NCI-H748 (cell line): ENCODE results near the gene ZNF620.
A peak's percentile ranks its signal among the peaks of the same experiment; 100 is the strongest.
"Not testable (repeated sequence)": the region's sequence is repeated elsewhere in the genome, so short reads cannot be mapped to it uniquely, and the experiment has no call there.

Experiments used
- DNase-seq: peaks from one replicate; lab custom pipeline; 2025; ENCODE audit not compliant: unreplicated experiment; lab: John Stamatoyannopoulos, UW

ZNF620 gene

GRCh38 chr3:40499952-40500351 lies 5.9 kb upstream of the ZNF620 start:
- no peak for DNase-seq

- no peak for DNase-seq
These were observed 3.8 kb upstream of the ZNF620 start for GRCh38 chr3:40502034-40502433.

- no peak for DNase-seq
These were observed 1.0 kb upstream of the ZNF620 start for GRCh38 chr3:40504636-40505430.

GRCh38 chr3:40511031-40511718 lies 5.3 kb downstream of the ZNF620 start:
- DNase-seq = no peak

GRCh38 chr3:40516201-40516600 lies 10.4 kb downstream of the ZNF620 start:
- DNase-seq = no peak

GRCh38 chr3:40518067-40518466 lies 12.2 kb downstream of the ZNF620 start:
- no peak for DNase-seq

- DNase-seq = no peak
These were observed 13.0 kb downstream of the ZNF620 start for GRCh38 chr3:40518848-40519247.

- no peak for DNase-seq
These were observed 15.4 kb downstream of the ZNF620 start for GRCh38 chr3:40521254-40521653.

- no peak for DNase-seq
These were observed 17.9 kb downstream of the ZNF620 start for GRCh38 chr3:40523781-40524180.

GRCh38 chr3:40524222-40524567 lies 18.4 kb downstream of the ZNF620 start:
- DNase-seq = no peak

GRCh38 chr3:40524568-40525285 lies 18.9 kb downstream of the ZNF620 start, which contains the start of gene ZNF621:
Gene ZNF621 (plus strand): TSS chr3:40524960. CDS start chr3:40525841, 881 bp downstream.
- DNase-seq = peak; percentile 87

- DNase-seq = no peak
These were observed 22.6 kb downstream of the ZNF620 start for GRCh38 chr3:40528426-40528825.

GRCh38 chr3:40532252-40532651 lies 26.4 kb downstream of the ZNF620 start:
- DNase-seq = no peak

- DNase-seq = no peak
These were observed 28.4 kb downstream of the ZNF620 start for GRCh38 chr3:40534283-40534682.

GRCh38 chr3:40546816-40547215 lies 41.0 kb downstream of the ZNF620 start:
- no peak for DNase-seq

GRCh38 chr3:40550167-40550566 lies 44.3 kb downstream of the ZNF620 start:
- DNase-seq = no peak

- DNase-seq = no peak
These were observed 51.8 kb downstream of the ZNF620 start for GRCh38 chr3:40557575-40558161.

GRCh38 chr3:40562482-40562881 lies 56.6 kb downstream of the ZNF620 start:
- DNase-seq = not testable (repeated sequence)

- not testable (repeated sequence) for DNase-seq
These were observed 59.8 kb downstream of the ZNF620 start for GRCh38 chr3:40565629-40566028.

GRCh38 chr3:40566694-40567093 lies 60.9 kb downstream of the ZNF620 start:
- no peak for DNase-seq
